ENCODE data around the gene CA10.

The CA10 gene

DNA sequence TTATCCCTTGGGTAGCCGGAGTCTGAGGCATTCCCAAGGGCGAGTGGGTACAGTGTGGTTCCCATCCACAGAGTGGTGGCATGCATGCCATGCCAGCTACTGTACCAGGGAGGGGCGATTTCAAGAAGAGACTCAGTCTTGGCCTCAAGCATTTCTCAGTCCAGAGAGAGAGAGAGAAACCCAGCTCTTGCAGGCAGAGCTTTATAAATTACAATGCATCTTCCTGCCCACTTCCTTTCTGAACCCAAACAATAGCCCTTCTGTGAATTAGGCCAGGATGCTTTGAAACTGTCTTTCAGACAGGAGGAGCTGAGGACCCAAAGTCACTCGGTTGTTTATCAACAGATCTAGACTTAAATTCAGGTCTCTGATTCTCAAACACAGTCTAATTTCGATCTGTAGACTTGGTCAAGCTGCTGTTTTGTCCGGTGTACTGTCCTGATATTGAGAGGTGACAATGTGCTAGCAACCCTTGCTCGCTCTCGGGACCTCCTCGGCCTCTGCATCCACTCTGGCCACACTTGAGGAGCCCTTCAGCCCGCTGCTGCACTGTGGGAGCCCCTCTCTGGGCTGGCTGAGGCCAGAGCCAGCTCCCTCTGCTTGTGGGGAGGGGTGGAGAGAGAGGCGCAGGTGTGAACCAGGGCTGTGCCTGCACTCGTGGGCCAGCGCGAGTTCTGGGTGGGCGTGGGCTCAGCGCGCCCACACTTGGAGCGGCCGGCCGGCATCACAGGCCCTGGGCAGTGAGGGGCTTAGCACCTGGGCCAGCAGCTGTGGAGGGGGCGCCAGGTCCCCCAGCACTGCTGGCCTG lies 490.2 kb downstream of the CA10 start:
- no peak for DNase-seq

DNA sequence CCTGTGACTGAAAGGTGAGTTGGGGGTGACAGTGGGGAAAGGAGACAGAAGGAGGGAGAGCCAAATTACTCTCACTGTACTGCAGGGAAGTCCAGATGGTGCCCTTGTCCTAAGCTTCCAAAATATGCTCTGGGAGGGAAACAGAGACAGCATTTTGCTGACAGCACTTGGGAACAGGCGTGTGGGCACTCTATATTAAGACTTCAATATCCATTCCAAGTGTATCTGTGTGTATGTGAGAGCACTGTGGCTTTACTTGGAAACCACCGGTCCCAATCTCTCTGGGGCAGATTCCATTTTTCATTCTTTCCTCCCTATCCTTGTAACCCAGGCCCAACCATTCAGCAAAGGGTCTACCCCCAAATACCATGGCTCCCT lies 490.8 kb downstream of the CA10 start:
- no peak for DNase-seq

GRCh38 chr17:51666971-51667705 lies 491.4 kb downstream of the CA10 start:
- no peak for DNase-seq

DNA sequence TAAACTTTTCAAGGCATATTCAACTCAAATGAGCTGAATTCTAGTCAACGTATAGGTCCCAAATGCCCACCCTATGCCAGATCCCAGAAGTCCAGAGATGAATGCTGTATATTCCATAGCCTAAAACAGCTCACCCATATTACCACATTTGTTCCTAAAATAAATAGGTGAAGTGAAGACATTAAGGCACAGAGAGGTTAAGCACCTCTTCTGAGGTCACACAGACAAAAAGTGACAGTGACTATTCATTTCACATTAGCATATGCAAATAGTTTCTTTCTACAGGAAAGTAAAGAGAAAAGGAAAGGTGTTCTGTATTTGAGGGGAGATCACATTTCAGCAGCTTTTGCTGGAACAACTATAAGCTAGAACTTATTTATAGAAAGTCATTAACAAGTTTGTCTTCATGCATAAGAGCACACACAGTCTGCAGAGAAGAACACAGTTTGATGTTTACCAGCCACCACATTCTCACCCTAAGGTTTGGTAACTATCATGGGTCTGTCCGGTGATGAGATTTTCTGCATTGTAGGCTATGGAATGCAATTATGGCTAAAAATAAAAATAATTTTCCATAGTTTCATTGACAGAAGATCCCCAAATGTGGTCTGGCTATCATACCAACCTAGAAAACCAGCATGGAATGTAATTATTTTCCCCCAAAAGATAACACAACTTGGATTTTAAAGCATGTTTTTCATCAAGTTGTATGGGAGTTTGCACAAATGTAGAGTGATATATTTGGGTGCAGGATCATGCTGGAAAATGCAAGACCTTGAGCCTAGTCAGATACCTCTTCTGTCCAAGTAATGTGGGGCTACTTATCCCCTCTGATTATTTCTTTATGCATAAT lies 496.1 kb downstream of the CA10 start:
- DNase-seq = no peak

GRCh38 chr17:51661403-51661802 lies 497.1 kb downstream of the CA10 start:
- DNase-seq = no peak

- DNase-seq = no peak
Measured at GRCh38 chr17:51660266-51660665, 498.2 kb downstream of the CA10 start.

DNA sequence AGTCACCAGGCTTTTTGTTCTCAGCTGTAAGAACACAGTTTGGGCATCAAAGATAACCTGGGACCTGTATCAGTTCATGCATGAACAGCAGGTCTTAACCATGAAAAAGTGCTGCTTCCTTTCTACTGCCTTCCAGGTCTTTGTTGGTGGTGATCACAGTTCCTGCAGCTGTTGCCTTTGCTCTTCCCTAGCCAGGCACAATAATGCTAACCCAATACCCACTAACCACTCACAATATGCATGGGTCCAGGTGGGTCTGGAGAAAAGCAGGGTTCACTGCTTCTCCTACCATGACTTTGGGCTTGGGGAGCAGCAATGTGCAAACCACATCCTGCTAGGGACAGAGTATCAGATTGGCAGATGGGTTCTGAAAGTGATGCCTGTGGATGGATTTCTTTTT lies 501.3 kb downstream of the CA10 start:
- DNase-seq = no peak

GRCh38 chr17:51653878-51654277 lies 504.6 kb downstream of the CA10 start:
- no peak for DNase-seq

- DNase-seq = no peak
Measured at GRCh38 chr17:51652529-51652928, 506.0 kb downstream of the CA10 start.

DNA sequence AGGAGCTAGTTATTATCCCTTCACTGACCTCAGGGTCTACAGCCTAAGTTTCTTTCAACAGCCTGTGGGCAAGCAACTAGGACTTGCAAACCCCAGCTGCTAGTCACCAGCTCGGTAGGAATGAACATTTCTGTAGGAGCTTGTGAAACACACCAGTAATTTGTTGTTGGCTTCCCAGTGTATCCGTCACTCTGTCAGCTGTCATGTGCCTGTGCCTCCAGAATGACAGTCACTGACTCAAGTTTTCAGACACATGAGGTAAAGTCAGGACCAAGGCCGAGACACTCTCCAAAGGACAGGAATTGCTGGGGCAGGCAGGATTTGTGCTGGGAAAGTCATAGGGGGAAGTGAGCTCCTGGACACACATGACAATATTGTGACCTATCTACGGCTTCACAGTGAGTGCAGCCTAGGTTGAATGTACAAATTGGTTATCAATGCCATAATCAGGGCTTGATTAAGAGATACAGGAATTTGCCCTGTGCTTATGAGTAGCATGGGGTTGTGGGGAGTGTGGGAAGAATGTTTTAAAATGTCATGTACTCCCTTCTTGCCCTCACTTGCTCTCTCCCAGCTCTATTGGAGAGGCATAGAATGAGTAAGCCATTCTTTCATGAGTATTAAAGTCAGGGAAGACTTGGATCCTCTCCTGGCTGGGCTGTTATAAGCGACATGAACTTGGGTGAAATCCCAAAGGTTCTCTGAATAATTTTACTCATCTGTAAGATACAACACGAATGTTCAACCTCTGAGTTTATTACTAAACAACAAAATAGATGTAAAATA lies 506.8 kb downstream of the CA10 start:
- DNase-seq = no peak

DNA sequence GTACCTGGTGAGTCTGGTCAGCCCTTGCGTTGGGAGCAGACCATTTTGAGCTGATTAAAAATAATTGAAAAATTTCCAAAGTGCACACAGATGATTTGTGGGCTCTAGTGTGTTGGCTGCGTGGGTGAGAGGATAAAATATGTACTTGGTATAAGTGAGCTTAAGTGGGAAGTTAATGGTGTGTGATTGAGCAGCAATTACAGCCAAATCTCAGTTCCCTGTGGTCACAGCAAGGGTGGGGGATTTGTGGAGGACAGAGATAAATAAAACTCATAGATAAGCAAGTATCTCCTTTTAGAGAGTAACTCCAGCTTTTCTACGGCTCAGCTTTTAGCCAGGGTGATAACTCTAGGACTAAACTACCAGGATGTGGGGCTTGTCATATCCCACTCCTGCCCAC lies 507.7 kb downstream of the CA10 start:
- no peak for DNase-seq

DNA sequence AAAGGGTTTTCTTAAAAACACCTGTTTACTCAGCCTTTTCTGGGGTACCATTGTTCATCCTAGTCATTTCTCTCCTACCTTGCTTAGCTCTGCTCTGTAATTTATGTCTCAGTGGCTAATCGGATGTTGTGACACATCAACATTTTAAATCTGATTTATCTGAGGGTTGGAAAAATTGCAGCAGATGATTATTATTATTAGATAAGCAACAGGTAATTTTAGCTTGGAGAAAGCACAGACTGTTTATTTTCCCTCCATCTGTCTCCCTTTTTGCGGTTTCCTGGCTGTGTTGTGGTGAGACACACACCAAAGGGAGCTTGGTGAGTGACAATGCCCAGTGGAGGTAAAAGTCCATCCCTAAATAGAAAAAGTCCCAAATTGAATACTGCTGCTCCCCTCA lies 508.3 kb downstream of the CA10 start:
- DNase-seq = no peak

GRCh38 chr17:51647826-51648225 lies 510.7 kb downstream of the CA10 start:
- no peak for DNase-seq

GRCh38 chr17:51647067-51647466 lies 511.4 kb downstream of the CA10 start:
- no peak for DNase-seq

DNA sequence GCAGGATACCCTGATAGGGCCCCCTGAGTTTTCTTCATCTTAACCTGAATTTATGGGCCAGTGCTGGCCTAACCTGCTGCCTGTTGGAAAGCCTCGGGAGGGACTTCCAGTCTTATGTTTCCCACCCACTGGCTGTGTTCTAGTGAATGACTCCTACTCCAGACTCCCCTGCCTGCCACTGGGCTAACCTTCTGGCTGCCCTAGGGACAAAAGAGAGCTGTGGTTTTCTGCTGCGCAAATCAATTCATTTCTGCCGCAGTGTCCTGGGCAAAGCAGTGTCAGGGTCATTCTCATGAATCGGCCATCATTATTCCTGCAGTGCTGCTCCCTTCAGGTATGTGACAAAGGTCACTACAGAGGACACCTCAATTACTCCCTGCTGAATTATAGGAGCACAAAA lies 512.0 kb downstream of the CA10 start:
- no peak for DNase-seq

DNA sequence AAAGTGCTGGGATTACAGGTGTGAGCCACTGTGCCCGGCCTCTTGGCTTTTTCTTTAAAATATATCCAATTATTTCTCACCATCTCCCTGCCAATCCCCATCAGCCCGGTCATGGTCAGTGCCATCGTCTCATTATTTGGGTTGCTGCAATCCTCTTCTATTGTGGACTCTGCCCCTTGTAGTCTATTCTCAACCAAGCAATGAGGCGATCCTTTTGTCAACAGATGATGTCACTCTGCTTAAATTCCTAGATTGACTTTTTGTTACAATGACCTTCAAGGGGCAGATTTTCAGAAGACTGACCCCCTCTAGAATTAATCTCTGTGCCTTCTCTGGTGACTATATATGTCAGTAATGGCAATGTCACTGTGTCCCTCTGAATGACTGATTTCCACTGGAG lies 513.5 kb downstream of the CA10 start:
- DNase-seq = no peak

DNA sequence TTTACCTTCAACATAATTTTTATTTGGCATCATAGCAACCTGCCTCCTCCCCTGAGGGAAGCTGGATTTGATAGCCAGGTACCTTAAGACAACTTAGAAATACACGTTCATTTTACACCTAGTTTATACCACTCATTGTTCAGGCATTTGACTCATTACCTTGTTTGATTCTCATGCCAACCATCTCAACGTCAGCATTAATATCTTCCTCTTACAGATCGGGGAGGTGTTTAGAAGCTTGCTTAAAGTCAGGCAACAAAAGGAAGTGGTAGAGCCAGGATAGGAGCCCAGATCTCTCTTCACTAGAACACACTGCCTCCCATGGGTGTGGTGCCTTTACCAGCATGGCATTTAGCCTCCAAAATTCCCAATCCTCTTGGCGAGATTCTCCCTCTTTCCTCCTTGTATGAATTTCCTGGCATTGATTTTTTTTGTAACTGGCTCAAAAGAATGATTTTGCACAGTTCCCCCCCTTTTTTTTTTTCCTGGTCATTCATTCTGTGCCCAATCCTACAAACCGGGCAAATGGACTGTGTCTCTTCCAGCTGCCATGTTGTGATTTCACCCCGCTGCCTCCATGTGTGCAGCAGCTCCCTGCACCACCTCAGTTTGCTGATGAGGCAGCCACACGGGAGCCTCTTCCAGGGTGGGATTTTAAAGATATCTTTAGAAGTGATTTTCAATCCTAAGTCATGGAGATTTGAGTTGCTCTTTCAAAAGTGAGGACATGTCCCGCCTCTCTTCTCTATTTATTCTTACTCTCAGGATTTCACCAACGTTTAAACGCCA lies 514.6 kb downstream of the CA10 start:
- no peak for DNase-seq

- DNase-seq = no peak
Measured at GRCh38 chr17:51642029-51642428, 516.5 kb downstream of the CA10 start.

DNA sequence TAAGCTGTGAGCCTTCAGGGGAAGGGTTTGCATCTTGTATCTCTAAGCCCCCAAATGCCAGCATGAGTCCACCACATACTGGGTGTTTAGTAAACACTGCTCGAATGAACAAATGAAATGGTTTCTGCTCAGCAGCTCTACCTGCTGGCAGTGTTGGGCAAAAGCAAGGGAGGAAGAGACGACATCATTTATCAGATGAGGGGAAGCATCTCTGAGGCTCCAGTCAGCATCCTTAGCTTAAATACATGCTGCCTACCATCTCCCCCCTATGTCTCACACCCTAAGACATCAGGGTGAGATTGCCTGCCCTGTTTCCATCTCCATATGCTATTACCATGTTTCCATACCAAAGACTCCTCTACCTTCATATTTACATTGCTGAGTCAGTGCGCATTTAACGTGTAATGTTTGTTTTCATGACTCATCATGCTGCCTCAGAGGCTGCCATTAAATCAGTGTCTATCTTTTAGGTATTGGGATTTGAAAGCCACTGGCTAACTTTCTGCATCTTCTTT lies 518.3 kb downstream of the CA10 start:
- no peak for DNase-seq

DNA sequence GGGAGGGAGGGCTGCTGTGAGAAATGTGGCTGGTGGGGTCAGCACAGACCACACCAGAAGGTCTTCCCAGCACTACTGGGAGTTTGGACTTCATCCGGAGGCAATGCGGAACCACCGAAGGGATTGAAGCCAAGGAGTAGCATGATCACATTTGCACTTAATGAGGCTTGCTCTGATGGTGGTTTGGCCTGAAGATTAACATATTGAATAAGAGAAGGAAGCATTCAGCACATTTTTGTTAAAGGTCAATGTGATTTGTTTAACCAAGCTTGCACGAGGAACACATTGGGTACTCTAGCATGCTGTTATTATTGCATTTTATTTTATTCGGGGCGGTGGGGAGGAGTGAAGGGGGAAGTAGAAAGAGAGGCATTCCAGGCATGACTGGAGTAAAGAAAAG lies 519.5 kb downstream of the CA10 start:
- no peak for DNase-seq

DNA sequence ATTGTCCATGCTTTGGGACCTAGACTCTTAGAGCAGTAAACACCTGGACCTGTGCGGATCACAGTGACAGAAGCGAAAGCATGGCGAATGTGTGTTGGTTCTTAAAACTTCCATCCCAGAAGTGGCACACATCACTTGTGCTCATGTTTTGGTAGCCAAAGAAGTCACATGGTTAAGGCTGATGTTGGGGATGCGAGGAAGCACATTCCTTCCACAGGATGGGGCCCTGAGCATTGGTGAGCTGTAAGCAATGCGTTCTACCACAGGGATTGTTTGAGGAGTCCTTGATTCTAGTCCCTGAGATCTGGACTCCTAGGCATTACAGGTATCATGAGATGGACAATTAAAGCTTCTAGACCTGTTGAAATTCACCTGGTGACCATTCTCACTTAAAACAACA lies 522.2 kb downstream of the CA10 start:
- no peak for DNase-seq
